Testis (tissue), 3 donors: Measurements from ENCODE around the gene USP27X. TPM values are rescaled to one million over a fixed set of nuclear protein-coding genes. Genes with fewer than 3 reads are reported as not detected.

Source experiments
- DNase-seq: peaks from one replicate; pipeline ENCODE4 v3.0.0-alpha.2; 2019
- H3K27ac ChIP-seq, 2 donors: fragments of 200-600 bp; sonication (generic); one replicate each; pipeline ENCODE4 v1.5.1; 2019
- H3K27me3 ChIP-seq: fragments of 200-600 bp; sonication (generic); one replicate; pipeline ENCODE4 v1.5.1; 2019
- H3K36me3 ChIP-seq: fragments of 200-600 bp; sonication (generic); one replicate; pipeline ENCODE4 v1.5.1; 2017; ENCODE audit warnings: low read depth; ENCODE audit errors: missing control alignments
- H3K4me1 ChIP-seq: fragments of 200-600 bp; sonication (generic); one replicate; pipeline ENCODE4 v1.5.1; 2019
- H3K4me3 ChIP-seq, 2 donors: fragments of 200-600 bp; sonication (generic); one replicate each; pipeline ENCODE4 v1.5.1; 2017 to 2019
- H3K9me3 ChIP-seq: fragments of 200-600 bp; sonication (generic); one replicate; pipeline ENCODE4 v1.5.1; 2017
- CTCF ChIP-seq, 3 experiments: fragments of 450-650 bp in 2 of 3; fragments of 200-600 bp in 1 of 3; sonication (generic) in 1 of 3; IDR thresholded peaks; one replicate each; pipeline ENCODE4 v1.5.1; 2016 to 2019; ENCODE audit warnings: antibody characterized with exemption in 3 of 3, mild to moderate bottlenecking in 2 of 3, moderate library complexity in 1 of 3
- POLR2A ChIP-seq: fragments of 450-650 bp; IDR thresholded peaks from one replicate; pipeline ENCODE4 v1.6.1; 2017; ENCODE audit warnings: antibody characterized with exemption, mild to moderate bottlenecking, moderate library complexity
- whole genome bisulfite sequencing, 2 donors: methylation state at CpG; one replicate each; pipeline ENCODE4 v1.1.5; 2018; 5-methylcytosine and 5-hydroxymethylcytosine counted together
- intact Hi-C: fragments of 100-400 bp; cut with DNase I; formaldehyde crosslinking; loops from one replicate; pipeline ENCODE4 v1.15.1; 2023; ENCODE audit warnings: low total_unique reads
- polyA plus RNA-seq: library from polyadenylated mRNA; stranded (reverse); fragments of 350-450 nt; fragmentation: Illumina TruSeq; extraction: RNeasy Lipid Tissue Mini Kit (QIAGEN cat#74804); gene quantifications from one replicate; pipeline ENCODE4 v1.2.3, GENCODE V29; 2014; ENCODE audit warnings: low read depth, low replicate concordance; ENCODE audit not compliant: insufficient read depth
- total RNA-seq, 2 donors: library from RNA; depleted of rRNA; stranded (reverse); fragments of >200 nt; gene quantifications; one replicate each; pipeline ENCODE4 v1.2.3, GENCODE V29; 2016

Gene USP27X
- total and polyA plus RNA-seq, 3 donors from 2014 or later = 2.4 to 4.3 (median 3.6) TPM

GRCh38 chrX:49930039-49930438 lies 50.8 kb downstream of the USP27X start:
- H3K27ac ChIP-seq = no peak overlapping the region
- intact Hi-C loops = no loop called here
- H3K27me3 ChIP-seq = no peaks in the 10 kb centered on the region
- no peak for DNase-seq
- no peaks in the 10 kb centered on the region for H3K36me3 ChIP-seq
- H3K4me1 ChIP-seq = peaks cover 6% of the 10 kb centered on the region
- 57 to 62% methylated on average over 1 of the region's 1 CpG for WGBS, 2 donors
- TF ChIP-seq POLR2A = no peak
- TF ChIP-seq CTCF (IDR thresholded peaks at IDR 0.05) = no peak
- no peak overlapping the region for H3K4me3 ChIP-seq
- no peaks in the 10 kb centered on the region for H3K9me3 ChIP-seq

Other genes with a start within 250 kb of the USP27X start
- 10 to 100 TPM; 11.9 to 28.5 TPM for gene PAGE1, start 183.5 kb upstream of the USP27X start, total RNA-seq
- gene PAGE1, start 183.5 kb upstream of the USP27X start, polyA plus RNA-seq = 17.4 TPM
- gene PAGE4, start 50.2 kb upstream of the USP27X start, total RNA-seq = 1 to 10 TPM in 1 of 2 donors, under 1 TPM in 1; 0.94 to 1.8 TPM
- 31.7 TPM for gene PAGE4, start 50.2 kb upstream of the USP27X start, polyA plus RNA-seq
- gene CLCN5, start 43.1 kb downstream of the USP27X start, total RNA-seq = 10 to 100 TPM; 20.5 to 22.1 TPM
- 6.8 TPM for gene CLCN5, start 43.1 kb downstream of the USP27X start, polyA plus RNA-seq